ENCODE results near the gene EID1.

GRCh38 chr15:48889925-48890324 is 12.0 kb downstream of the EID1 start:
- TF ChIP-seq, protein P1, sequence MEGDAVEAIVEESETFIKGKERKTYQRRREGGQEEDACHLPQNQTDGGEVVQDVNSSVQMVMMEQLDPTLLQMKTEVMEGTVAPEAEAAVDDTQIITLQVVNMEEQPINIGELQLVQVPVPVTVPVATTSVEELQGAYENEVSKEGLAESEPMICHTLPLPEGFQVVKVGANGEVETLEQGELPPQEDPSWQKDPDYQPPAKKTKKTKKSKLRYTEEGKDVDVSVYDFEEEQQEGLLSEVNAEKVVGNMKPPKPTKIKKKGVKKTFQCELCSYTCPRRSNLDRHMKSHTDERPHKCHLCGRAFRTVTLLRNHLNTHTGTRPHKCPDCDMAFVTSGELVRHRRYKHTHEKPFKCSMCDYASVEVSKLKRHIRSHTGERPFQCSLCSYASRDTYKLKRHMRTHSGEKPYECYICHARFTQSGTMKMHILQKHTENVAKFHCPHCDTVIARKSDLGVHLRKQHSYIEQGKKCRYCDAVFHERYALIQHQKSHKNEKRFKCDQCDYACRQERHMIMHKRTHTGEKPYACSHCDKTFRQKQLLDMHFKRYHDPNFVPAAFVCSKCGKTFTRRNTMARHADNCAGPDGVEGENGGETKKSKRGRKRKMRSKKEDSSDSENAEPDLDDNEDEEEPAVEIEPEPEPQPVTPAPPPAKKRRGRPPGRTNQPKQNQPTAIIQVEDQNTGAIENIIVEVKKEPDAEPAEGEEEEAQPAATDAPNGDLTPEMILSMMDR (IDR thresholded peaks at IDR 0.05): no peak
- TF ChIP-seq POLR2AphosphoS5 (IDR thresholded peaks at IDR 0.05) (no peak), POLR2A (IDR thresholded peaks at IDR 0.05) (no peak)

Measured in breast epithelium (tissue), 3 donors.